ENCODE data around the gene EXT2. TPM values are rescaled to one million over a fixed set of nuclear protein-coding genes. Genes with fewer than 3 reads are reported as not detected.

The EXT2 gene
- total RNA-seq, 3 donors from 2014 or later: 82.1 to 108 (median 96.9) TPM

GRCh38 chr11:44244639-44245310, 149.3 kb downstream of the EXT2 start:
- H3K4me3 ChIP-seq: no peak overlapping the region
- TF ChIP-seq CTCF (IDR thresholded peaks at IDR 0.05) (no peak), POLR2AphosphoS5 (IDR thresholded peaks at IDR 0.05) (no peak)
- no peaks in the 10 kb centered on the region for H3K27me3 ChIP-seq
- H3K27ac ChIP-seq: no peak overlapping the region
- DNase-seq (ENCODE audit: low spot score in 2 of 2): no peak
- H3K4me1 ChIP-seq: no peaks in the 10 kb centered on the region
- intact Hi-C loops (cut with DNase I; ENCODE audit: low total_unique reads): no loop called here
- no peaks in the 10 kb centered on the region for H3K9me3 ChIP-seq
- no peaks in the 10 kb centered on the region for H3K36me3 ChIP-seq

GRCh38 chr11:44246726-44247125, 151.2 kb downstream of the EXT2 start:
- DNase-seq (ENCODE audit: low spot score in 2 of 2): no peak
- peak overlapping the region in 1 of 2 donors; percentile 40 for H3K27ac ChIP-seq
- no peaks in the 10 kb centered on the region for H3K36me3 ChIP-seq
- TF ChIP-seq CTCF (IDR thresholded peaks at IDR 0.05) (no peak), POLR2AphosphoS5 (IDR thresholded peaks at IDR 0.05) (no peak), POLR2A (IDR thresholded peaks at IDR 0.05) (no peak)
- no peak overlapping the region for H3K4me3 ChIP-seq
- no peaks in the 10 kb centered on the region for H3K27me3 ChIP-seq
- no peaks in the 10 kb centered on the region for H3K9me3 ChIP-seq
- intact Hi-C loops (cut with DNase I; ENCODE audit: low total_unique reads): no loop called here
- H3K4me1 ChIP-seq: no peaks in the 10 kb centered on the region

GRCh38 chr11:44247508-44247907, 152.0 kb downstream of the EXT2 start:
- no peak for DNase-seq (ENCODE audit: low spot score in 2 of 2)
- Histone ChIP-seq H3K27ac (peak overlapping the region in 1 of 2 donors; percentile 33), H3K9me3 (peaks cover 0 to 3% of the 10 kb centered on the region in 2 donors), H3K36me3 (no peaks in the 10 kb centered on the region), H3K27me3 (no peaks in the 10 kb centered on the region), H3K4me3 (no peak overlapping the region), H3K4me1 (no peaks in the 10 kb centered on the region)
- TF ChIP-seq POLR2A (IDR thresholded peaks at IDR 0.05) (no peak), CTCF (IDR thresholded peaks at IDR 0.05) (no peak), POLR2AphosphoS5 (IDR thresholded peaks at IDR 0.05) (no peak)
- intact Hi-C loops (cut with DNase I; ENCODE audit: low total_unique reads): no loop called here

GRCh38 chr11:44248109-44248508, 152.6 kb downstream of the EXT2 start:
- Histone ChIP-seq H3K4me1 (no peaks in the 10 kb centered on the region), H3K9me3 (peaks cover 4 to 9% of the 10 kb centered on the region in 2 donors), H3K36me3 (no peaks in the 10 kb centered on the region), H3K27me3 (no peaks in the 10 kb centered on the region), H3K4me3 (no peak overlapping the region), H3K27ac (peak overlapping the region in 1 of 2 donors; percentile 5)
- no peak for TF ChIP-seq POLR2A (IDR thresholded peaks at IDR 0.05)
- TF ChIP-seq POLR2AphosphoS5 (IDR thresholded peaks at IDR 0.05): no peak
- TF ChIP-seq CTCF (IDR thresholded peaks at IDR 0.05): no peak
- intact Hi-C loops (cut with DNase I; ENCODE audit: low total_unique reads): no loop called here
- DNase-seq (ENCODE audit: low spot score in 2 of 2): no peak

GRCh38 chr11:44250421-44250820, 154.9 kb downstream of the EXT2 start:
- Histone ChIP-seq H3K4me3 (no peak overlapping the region), H3K27me3 (no peaks in the 10 kb centered on the region), H3K27ac (no peak overlapping the region), H3K9me3 (peaks cover 9 to 14% of the 10 kb centered on the region in 2 donors), H3K36me3 (no peaks in the 10 kb centered on the region), H3K4me1 (no peaks in the 10 kb centered on the region)
- no peak for TF ChIP-seq CTCF (IDR thresholded peaks at IDR 0.05)
- no peak for TF ChIP-seq POLR2AphosphoS5 (IDR thresholded peaks at IDR 0.05)
- TF ChIP-seq POLR2A (IDR thresholded peaks at IDR 0.05): no peak
- intact Hi-C loops (cut with DNase I; ENCODE audit: low total_unique reads): no loop called here
- no peak for DNase-seq (ENCODE audit: low spot score in 2 of 2)
